ENCODE measurements around the gene EPHA7.

EPHA7 gene

DNA sequence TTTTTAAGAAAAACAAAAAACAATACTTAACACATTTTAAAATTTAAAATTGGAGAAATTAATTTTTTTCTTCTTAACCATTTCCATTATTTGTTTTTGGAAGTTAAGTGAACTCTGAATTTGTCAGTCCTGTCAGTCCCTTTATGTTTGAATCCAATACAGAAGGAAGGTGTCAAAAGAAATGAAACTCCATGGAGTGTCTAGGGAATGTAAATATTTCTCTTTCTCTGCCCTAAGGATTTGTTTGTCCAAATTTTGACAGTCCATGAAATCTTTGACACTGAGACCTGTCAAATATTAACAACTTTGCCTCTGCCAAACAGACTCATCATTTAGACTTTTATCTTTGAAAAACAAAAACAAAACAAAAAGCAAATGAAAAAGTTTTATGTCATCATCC lies 166.4 kb downstream of the EPHA7 start:
- Histone ChIP-seq H3K4me1 (ENCODE audit: control insufficient read depth, insufficient read depth, low read depth, low read length) (no peaks in the 10 kb centered on the region), H3K9ac (ENCODE audit: low read length) (no peak overlapping the region), H3K23ac (ENCODE audit: low read length in 2 of 2) (no peak overlapping the region)

DNA sequence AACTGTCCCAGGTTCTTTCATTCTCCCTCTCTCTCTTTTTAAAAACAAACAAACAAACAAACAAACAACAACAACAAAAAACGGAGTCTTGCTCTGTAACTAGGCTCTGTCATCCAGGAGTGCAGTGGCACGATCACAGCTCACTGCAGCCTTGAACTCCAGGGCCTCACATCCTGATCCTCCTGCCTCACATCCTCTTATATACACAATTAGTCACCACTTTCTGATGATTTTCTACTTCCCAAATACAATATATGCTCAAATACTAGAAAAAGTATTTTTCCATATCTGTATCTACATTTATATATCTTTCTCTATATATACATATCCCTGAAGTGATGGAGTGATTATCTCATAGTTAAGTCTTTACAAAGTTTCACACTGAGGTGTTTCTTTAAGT lies 170.7 kb downstream of the EPHA7 start:
- H3K27me3 ChIP-seq (ENCODE audit: control insufficient read depth in 1 of 2, insufficient read depth in 1 of 2, low read length in 2 of 2): no peaks in the 10 kb centered on the region

More for the DNA sequence above, 166.4 kb downstream of the EPHA7 start:
- H2BK15ac ChIP-seq (ENCODE audit: low read depth, poor library complexity, severe bottlenecking): no peak overlapping the region
- no peak overlapping the region for H3K27ac ChIP-seq (ENCODE audit: low read length, poor library complexity, severe bottlenecking)
- no peak overlapping the region for H2BK12ac ChIP-seq (ENCODE audit: low read length in 2 of 2)
- H3K4ac ChIP-seq (ENCODE audit: low read depth in 1 of 2, low read length in 2 of 2): no peak overlapping the region
- no peaks in the 10 kb centered on the region for H3K79me1 ChIP-seq (replicated peaks; ENCODE audit: low read length, poor library complexity, severe bottlenecking)
- no peak overlapping the region for H3K4me3 ChIP-seq (ENCODE audit: insufficient read depth in 1 of 2, low read depth in 1 of 2, low read length in 2 of 2)
- no peak for DNase-seq
- peaks cover 0 to 4% of the 10 kb centered on the region in 2 experiments for H3K36me3 ChIP-seq (ENCODE audit: control insufficient read depth in 1 of 2, insufficient read depth in 2 of 2, low read depth in 1 of 2, low read length in 2 of 2)
- no peaks in the 10 kb centered on the region for H3K9me3 ChIP-seq (ENCODE audit: control insufficient read depth, low read length)
- H4K91ac ChIP-seq (ENCODE audit: low read length): no peak overlapping the region
- no peak overlapping the region for H2AFZ ChIP-seq (ENCODE audit: low read depth, low read length)
- no peak overlapping the region for H2BK5ac ChIP-seq (ENCODE audit: low read depth, low read length, poor library complexity, severe bottlenecking)
- no peak overlapping the region for H3K14ac ChIP-seq (ENCODE audit: low read length in 2 of 2)
- no peaks in the 10 kb centered on the region for H3K27me3 ChIP-seq (ENCODE audit: control insufficient read depth in 1 of 2, insufficient read depth in 1 of 2, low read length in 2 of 2)
- no peak overlapping the region for H2BK120ac ChIP-seq (ENCODE audit: low read depth, low read length)
- H3K18ac ChIP-seq (ENCODE audit: low read depth in 1 of 2, low read length in 2 of 2): no peak overlapping the region
- H4K8ac ChIP-seq (ENCODE audit: low read length): no peak overlapping the region
- H2AK5ac ChIP-seq (ENCODE audit: low read length, severe bottlenecking): no peak overlapping the region
- no peak overlapping the region for H3K4me2 ChIP-seq (ENCODE audit: low read length, poor library complexity, severe bottlenecking)

GRCh38 chr6:93243231-93243778 lies 176.1 kb downstream of the EPHA7 start:
- Histone ChIP-seq H3K4me1 (ENCODE audit: control insufficient read depth, insufficient read depth, low read depth, low read length) (no peaks in the 10 kb centered on the region), H3K4me3 (ENCODE audit: insufficient read depth in 1 of 2, low read depth in 1 of 2, low read length in 2 of 2) (no peak overlapping the region), H3K27me3 (ENCODE audit: control insufficient read depth in 1 of 2, insufficient read depth in 1 of 2, low read length in 2 of 2) (no peaks in the 10 kb centered on the region), H3K79me1 (replicated peaks; ENCODE audit: low read length, poor library complexity, severe bottlenecking) (no peaks in the 10 kb centered on the region), H2BK15ac (ENCODE audit: low read depth, poor library complexity, severe bottlenecking) (no peak overlapping the region), H2AFZ (ENCODE audit: low read depth, low read length) (no peak overlapping the region), H3K14ac (ENCODE audit: low read length in 2 of 2) (no peak overlapping the region), H2BK12ac (ENCODE audit: low read length in 2 of 2) (no peak overlapping the region), H3K9ac (ENCODE audit: low read length) (no peak overlapping the region), H3K36me3 (ENCODE audit: control insufficient read depth in 1 of 2, insufficient read depth in 2 of 2, low read depth in 1 of 2, low read length in 2 of 2) (no peaks in the 10 kb centered on the region), H2AK5ac (ENCODE audit: low read length, severe bottlenecking) (no peak overlapping the region), H3K18ac (ENCODE audit: low read depth in 1 of 2, low read length in 2 of 2) (no peak overlapping the region), H2BK120ac (ENCODE audit: low read depth, low read length) (no peak overlapping the region), H3K23ac (ENCODE audit: low read length in 2 of 2) (no peak overlapping the region), H4K91ac (ENCODE audit: low read length) (no peak overlapping the region), H2BK5ac (ENCODE audit: low read depth, low read length, poor library complexity, severe bottlenecking) (no peak overlapping the region), H3K9me3 (ENCODE audit: control insufficient read depth, low read length) (no peaks in the 10 kb centered on the region), H4K8ac (ENCODE audit: low read length) (no peak overlapping the region), H3K4me2 (ENCODE audit: low read length, poor library complexity, severe bottlenecking) (no peak overlapping the region), H3K27ac (ENCODE audit: low read length, poor library complexity, severe bottlenecking) (no peak overlapping the region), H3K4ac (ENCODE audit: low read depth in 1 of 2, low read length in 2 of 2) (no peak overlapping the region)
- no peak for DNase-seq
- WGBS: no CpG with 5 or more reads among the region's 1 CpG

More for the DNA sequence above, 170.7 kb downstream of the EPHA7 start:
- 45% methylated on average over 2 of the region's 2 CpGs for WGBS
- no peak overlapping the region for H3K18ac ChIP-seq (ENCODE audit: low read depth in 1 of 2, low read length in 2 of 2)
- H2BK5ac ChIP-seq (ENCODE audit: low read depth, low read length, poor library complexity, severe bottlenecking): no peak overlapping the region
- no peaks in the 10 kb centered on the region for H3K36me3 ChIP-seq (ENCODE audit: control insufficient read depth in 1 of 2, insufficient read depth in 2 of 2, low read depth in 1 of 2, low read length in 2 of 2)
- H2AK5ac ChIP-seq (ENCODE audit: low read length, severe bottlenecking): no peak overlapping the region
- H3K4me2 ChIP-seq (ENCODE audit: low read length, poor library complexity, severe bottlenecking): no peak overlapping the region
- DNase-seq: no peak
- no peaks in the 10 kb centered on the region for H3K4me1 ChIP-seq (ENCODE audit: control insufficient read depth, insufficient read depth, low read depth, low read length)
- no peak overlapping the region for H3K4me3 ChIP-seq (ENCODE audit: insufficient read depth in 1 of 2, low read depth in 1 of 2, low read length in 2 of 2)
- H2BK15ac ChIP-seq (ENCODE audit: low read depth, poor library complexity, severe bottlenecking): no peak overlapping the region
- no peak overlapping the region for H4K8ac ChIP-seq (ENCODE audit: low read length)
- no peak overlapping the region for H2BK12ac ChIP-seq (ENCODE audit: low read length in 2 of 2)
- no peak overlapping the region for H3K9ac ChIP-seq (ENCODE audit: low read length)
- H3K9me3 ChIP-seq (ENCODE audit: control insufficient read depth, low read length): no peaks in the 10 kb centered on the region
- H3K23ac ChIP-seq (ENCODE audit: low read length in 2 of 2): no peak overlapping the region
- H3K27ac ChIP-seq (ENCODE audit: low read length, poor library complexity, severe bottlenecking): no peak overlapping the region
- no peak overlapping the region for H4K91ac ChIP-seq (ENCODE audit: low read length)
- H2BK120ac ChIP-seq (ENCODE audit: low read depth, low read length): no peak overlapping the region
- H3K79me1 ChIP-seq (replicated peaks; ENCODE audit: low read length, poor library complexity, severe bottlenecking): no peaks in the 10 kb centered on the region
- H2AFZ ChIP-seq (ENCODE audit: low read depth, low read length): no peak overlapping the region
- H3K14ac ChIP-seq (ENCODE audit: low read length in 2 of 2): no peak overlapping the region
- H3K4ac ChIP-seq (ENCODE audit: low read depth in 1 of 2, low read length in 2 of 2): no peak overlapping the region

- Histone ChIP-seq H2AK5ac (ENCODE audit: low read length, severe bottlenecking) (no peak overlapping the region), H3K9me3 (ENCODE audit: control insufficient read depth, low read length) (no peaks in the 10 kb centered on the region), H2BK15ac (ENCODE audit: low read depth, poor library complexity, severe bottlenecking) (no peak overlapping the region), H3K27me3 (ENCODE audit: control insufficient read depth in 1 of 2, insufficient read depth in 1 of 2, low read length in 2 of 2) (no peaks in the 10 kb centered on the region), H3K4ac (ENCODE audit: low read depth in 1 of 2, low read length in 2 of 2) (no peak overlapping the region), H2AFZ (ENCODE audit: low read depth, low read length) (no peak overlapping the region), H3K36me3 (ENCODE audit: control insufficient read depth in 1 of 2, insufficient read depth in 2 of 2, low read depth in 1 of 2, low read length in 2 of 2) (no peaks in the 10 kb centered on the region), H3K4me1 (ENCODE audit: control insufficient read depth, insufficient read depth, low read depth, low read length) (no peaks in the 10 kb centered on the region), H2BK120ac (ENCODE audit: low read depth, low read length) (no peak overlapping the region), H2BK5ac (ENCODE audit: low read depth, low read length, poor library complexity, severe bottlenecking) (no peak overlapping the region), H2BK12ac (ENCODE audit: low read length in 2 of 2) (no peak overlapping the region), H3K23ac (ENCODE audit: low read length in 2 of 2) (no peak overlapping the region), H4K91ac (ENCODE audit: low read length) (no peak overlapping the region), H3K18ac (ENCODE audit: low read depth in 1 of 2, low read length in 2 of 2) (no peak overlapping the region), H3K4me2 (ENCODE audit: low read length, poor library complexity, severe bottlenecking) (no peak overlapping the region), H3K27ac (ENCODE audit: low read length, poor library complexity, severe bottlenecking) (no peak overlapping the region), H3K79me1 (replicated peaks; ENCODE audit: low read length, poor library complexity, severe bottlenecking) (no peaks in the 10 kb centered on the region), H4K8ac (ENCODE audit: low read length) (no peak overlapping the region), H3K9ac (ENCODE audit: low read length) (no peak overlapping the region), H3K4me3 (ENCODE audit: insufficient read depth in 1 of 2, low read depth in 1 of 2, low read length in 2 of 2) (no peak overlapping the region), H3K14ac (ENCODE audit: low read length in 2 of 2) (no peak overlapping the region)
- DNase-seq: no peak
These were observed 177.3 kb downstream of the EPHA7 start for GRCh38 chr6:93242049-93242448.
